ENCODE data around the gene FAM20A.
"Not testable (repeated sequence)": the region's sequence is repeated elsewhere in the genome, so short reads cannot be mapped to it uniquely, and the experiment has no call there.

Gene FAM20A

DNA sequence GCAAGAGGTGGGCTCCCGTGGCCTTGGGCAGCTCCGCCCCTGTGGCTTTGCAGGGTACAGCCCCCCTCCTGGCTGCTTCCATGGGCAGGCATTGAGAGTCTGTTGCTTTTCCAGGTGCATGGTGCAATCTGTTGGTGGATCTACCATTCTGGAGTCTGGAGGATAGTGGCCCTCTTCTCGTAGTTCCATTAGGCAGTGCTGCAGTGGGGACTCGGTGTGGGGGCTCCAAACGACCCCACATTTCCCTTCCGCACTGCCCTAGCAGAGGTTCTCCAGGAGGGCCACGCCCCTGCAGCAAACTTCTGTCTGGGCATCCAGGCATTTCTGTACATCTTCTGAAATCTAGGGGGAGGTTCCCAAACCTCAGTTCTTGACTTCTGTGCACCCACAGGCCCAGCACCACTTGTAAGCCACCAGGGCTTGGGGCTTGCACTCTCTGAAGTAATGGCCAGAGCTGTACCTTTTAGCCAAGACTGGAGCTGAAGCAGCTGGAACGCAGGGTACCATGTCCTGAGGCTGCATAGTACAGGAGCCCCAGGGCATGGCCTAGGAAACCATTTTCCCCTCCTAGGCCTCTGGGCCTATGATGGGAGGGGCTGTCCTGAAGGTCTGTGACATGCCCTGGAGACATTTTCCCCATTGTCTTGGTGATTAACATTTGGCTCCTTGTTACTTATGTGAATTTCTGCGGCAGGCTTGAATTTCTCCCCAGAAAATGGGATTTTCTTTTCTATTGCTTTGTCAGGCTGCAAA, 82.9 kb downstream of the FAM20A start:
- no peak for DNase-seq

DNA sequence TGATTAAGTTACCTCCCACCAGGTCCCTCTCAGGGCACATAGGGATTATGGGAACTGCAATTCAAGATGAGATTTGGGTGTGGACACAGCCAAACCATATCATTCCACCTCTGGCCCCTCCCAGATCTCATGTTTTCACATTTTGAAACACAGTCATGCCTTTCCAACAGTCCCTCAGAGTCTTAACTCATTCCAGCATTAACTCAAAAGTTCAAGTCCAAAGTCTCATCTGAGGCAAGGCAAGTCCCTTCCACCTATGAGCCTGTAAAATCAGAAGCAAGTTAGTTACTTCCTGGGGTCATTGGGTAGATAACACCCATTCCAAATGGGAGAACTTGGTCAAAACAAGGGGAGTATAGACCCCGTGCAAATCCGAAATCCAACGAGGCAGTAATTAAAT, 83.6 kb downstream of the FAM20A start:
- not testable (repeated sequence) for DNase-seq

DNA sequence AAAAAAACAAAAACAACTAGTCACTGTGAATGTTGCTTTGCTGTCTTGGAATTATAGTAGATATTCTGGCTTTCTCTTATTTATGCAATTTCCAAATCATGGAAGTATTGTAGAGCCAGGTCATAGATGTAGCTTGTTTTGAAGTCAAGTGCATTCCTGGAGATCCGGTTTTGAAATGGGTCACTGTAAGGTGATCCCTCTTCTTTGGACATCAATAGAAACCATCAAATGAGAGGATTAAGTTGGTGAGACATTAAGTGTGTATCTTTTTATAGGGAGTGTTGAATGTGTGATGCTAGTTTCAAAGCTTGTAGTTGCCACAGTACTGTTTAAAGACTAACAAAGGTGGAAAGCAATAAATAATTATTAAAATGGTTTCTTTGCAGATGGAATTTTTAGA, 84.4 kb downstream of the FAM20A start:
- no peak for DNase-seq

DNA sequence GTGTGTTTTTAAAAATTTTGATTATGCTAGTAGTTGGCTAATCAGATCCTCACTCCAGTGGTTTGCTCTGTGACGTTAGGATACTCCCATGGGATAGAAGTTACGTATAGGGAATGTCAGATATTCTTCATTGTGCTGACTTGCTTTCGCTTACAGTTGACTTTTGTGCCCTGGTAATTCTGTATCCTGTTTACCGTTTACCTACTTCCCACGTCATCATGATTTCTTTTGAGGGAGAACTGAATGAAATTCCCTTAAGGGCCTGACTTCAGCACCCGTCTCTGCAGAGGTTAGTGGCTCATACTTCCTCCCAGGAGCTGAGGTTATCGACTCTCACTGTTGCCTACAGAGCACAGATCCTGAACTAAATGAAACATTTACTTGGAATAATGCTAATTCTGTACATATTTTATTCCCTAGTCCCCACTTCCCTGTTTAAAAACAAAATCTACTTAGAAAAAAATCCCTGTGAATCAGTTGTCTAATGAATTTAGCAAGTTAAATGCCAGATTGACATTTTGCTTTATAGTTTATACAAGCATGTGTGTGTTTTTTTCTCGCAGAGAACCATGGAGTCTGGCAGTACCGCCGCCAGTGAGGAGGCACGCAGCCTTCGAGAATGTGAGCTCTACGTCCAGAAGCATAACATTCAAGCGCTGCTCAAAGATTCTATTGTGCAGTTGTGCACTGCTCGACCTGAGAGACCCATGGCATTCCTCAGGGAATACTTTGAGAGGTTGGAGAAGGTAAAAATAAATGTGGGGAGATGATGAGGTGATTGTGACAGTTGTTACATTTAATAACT, 86.1 kb downstream of the FAM20A start:
- DNase-seq: no peak

DNA sequence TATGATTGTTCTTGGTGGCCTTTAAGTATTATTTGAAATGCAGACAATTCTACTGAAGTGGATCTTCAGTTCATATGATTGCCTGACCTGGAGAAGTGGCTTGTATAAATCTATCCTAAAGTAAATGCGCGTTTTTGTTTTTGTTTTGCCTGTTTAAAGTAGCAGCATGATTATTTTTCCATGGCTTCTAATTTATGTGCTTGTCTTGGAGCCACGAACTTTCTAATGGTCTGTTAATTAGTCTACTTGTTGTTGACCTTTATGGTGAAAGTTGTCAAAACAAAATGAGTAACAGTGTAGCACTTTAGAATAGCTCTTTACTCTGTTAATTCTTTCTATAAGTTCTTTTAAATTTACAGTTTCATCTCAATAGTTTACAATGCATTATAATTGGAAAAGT, 87.2 kb downstream of the FAM20A start:
- DNase-seq: no peak

DNA sequence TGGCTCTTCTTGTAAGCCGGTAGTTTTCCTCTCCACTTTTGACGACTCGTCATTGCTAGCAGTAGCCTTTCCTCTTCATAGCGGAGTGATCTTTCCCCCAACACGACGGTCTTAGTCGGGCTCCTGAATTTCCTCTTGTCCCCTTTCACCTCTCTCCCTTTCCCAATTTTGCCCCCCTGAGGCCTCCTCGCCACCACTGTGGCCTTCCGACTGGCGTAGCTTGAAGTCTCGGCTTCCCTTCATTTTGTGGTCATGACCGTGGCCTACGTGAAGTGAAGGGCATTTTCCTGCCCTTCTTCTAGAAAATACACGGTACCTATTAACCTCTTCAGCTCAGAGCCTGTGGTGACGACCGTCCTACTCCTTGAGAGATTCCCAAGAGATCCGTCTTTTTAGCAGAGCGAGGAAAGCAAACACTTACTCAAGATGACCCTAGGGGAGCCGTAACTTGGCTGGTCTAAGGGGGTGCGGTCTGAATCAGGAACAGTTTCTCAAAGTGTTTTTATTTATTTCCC, 88.2 kb downstream of the FAM20A start:
- DNase-seq: no peak

DNA sequence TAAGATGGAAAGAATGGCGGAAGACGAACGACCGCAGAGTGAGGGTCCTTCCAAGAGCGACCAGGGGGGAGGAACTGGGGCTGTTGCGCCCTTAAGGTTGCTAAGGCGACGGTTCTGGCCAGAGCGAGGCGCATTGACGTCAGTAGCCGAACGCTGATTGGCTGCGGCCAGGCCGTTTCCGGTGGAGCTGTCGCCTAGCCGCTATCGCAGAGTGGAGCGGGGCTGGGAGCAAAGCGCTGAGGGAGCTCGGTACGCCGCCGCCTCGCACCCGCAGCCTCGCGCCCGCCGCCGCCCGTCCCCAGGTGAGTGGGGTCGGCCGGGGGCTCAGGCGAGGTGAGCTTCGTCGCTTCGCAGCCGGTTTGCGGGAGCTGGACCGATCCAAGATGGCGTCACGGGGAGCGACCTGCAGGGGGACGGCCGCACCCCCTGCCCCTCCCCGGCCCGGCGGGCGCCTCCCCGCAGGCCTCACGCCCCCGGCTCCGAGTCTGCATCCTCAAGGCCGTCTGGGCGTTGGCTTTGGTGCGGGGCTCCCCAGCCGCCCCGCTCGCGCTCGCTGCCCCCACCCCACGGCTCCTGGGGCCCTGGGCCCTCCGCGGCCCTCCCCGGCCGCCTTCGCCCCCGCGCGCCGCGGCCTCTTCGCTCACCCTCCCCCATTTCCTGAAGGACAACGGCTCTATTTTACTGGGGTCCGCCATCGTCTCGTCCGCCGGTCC, 88.8 kb downstream of the FAM20A start, which contains the start of gene PRKAR1A:
Gene PRKAR1A, plus strand, starts transcription at position 184 of the 713 bp plus-strand sequence. CDS start 2,970 bp downstream, outside the sequence.
- DNase-seq: peak; percentile 89

DNA sequence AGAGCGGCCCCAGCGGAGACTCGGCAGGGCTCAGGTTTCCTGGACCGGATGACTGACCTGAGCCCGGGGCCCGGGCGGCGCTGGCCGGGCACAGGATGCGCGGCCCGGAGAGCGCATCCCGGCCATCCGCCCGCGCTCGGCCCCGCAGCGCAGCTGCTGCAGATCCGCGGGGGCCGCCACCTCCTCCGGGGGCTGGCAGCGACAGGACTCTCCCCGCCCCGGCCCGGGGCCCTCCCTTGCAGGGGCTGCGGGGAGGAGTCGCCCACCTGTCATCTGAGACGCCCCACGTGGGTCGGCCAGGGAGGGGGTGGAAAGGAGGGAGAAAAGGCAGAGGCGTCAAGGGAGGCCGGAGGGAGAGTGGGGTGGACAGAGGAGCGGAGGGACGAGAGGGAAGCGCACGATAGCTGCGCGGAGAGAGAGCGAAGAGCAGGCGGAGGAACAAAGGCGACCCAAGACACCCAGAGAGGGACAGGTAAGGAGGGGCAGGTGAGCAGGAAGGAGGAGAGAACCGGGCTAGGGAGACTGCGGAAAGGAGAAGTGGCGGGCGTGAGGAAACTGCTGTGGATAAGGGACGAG, 89.4 kb downstream of the FAM20A start:
- peak; percentile 65 for DNase-seq

DNA sequence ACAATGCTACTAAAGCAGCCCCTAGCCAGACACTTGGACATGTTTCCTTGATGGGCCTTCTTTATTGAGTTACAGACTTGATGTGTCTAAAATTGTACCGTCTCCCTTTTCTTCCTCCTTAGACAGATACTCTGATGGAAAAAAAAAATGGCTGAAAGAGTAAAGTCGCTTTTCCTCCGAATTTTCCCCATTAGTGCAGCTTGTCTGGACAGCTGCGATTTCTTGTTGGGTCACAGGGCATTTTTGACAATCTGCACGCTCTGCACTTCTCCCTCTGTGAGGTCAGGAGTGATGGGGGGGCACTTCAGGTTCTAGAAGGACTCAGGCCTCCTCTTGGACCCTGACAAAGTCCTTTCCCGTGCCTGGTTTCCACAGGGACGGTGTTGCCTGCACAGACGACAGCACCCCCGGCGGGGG, 89.9 kb downstream of the FAM20A start:
- DNase-seq: peak; percentile 19

DNA sequence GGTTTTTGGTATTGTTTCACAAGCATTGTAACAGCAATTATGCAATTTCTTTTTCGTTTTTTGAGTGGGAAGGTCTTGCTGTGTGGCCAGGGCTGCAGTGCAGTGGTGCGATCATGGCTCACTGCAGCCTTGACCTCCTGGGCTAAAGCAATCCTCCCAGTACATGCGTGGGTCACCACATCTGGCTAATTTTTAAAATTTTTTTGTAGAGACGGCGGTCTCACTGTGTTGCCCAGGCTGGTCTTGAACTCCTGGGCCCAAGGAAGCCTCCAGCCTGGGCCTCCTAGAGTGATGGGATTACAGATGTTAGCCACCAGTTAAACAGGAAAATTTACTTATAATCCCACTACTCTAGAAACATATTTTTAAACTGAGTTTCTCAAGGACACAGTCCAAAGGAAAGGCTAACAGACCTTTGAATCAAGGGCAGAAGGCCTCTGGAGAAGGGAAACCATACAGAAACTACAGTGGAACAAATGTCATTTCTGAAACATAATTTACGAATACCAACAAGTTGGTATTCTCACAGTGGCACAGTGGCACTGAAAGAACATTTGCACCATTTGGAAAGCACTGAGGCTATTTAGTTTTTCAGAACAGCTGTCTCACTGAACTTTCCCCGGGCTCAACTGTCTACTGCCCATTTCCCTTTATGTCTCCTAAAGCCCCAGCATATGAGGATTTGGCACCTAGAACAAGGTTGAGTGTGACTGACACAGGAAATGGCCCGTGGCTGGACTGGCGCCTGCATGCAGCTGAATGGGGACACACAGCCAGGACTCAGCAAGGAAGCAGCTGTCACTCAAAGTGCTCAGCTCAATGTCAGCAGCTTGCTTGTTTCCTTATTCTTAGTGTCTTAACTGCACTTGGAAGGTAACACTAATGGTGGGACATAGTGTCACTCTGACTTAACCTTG, 91.8 kb downstream of the FAM20A start:
- DNase-seq: no peak

DNA sequence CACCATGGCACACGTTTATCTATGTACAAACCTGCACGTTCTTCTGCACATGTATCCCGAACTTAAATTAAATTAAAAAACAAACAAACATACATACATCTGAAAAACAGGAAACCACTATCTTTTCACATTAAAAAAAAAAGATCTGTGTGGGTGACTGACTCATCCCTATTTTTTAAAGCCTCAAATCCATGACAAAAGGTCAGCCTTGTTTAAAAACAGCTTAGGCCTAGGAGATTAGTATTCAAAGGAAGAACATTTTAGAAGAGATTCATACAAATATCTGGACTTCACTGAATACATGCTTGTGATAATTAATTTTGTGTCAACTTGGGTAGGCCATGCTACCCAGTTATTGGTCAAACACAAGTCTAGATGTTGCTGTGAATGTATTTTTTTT, 93.6 kb downstream of the FAM20A start:
- no peak for DNase-seq

DNA sequence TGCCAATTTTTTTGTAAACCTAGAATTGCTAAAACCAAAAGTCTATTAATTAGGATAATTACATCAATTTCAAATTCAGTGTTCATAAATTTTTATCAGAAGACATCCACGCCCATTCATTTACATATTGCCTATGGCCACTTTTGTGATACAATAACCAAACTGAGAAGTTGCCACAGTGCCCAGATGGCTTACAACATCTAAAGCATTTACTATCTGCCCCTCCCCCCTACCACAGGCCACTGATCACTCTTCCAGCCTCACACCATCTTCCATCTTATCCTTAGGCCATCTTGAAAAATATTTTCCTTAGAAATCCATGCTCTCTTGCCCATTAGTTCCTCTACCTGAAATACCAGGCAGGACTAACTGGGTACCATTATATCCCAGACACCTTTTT, 95.2 kb downstream of the FAM20A start:
- no peak for DNase-seq

DNA sequence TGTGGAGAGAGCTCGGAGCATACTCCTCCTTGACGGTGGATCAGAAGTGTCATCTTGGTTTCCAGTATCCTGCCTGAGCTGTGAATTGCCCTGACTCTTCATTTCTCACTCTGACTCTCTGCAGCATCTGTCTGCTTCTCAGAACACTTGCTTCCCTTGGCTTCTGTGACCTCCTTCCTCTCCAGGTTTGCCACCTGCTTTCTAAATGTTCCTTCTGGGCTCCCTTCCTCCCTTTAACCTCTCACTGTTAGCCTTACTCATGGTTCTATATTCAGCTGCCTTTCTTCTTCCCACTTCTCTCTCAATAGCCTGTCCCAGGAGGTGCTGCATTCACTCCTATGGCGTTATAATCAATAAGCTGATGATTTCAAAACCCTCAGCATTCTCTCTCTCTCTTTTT, 100.1 kb downstream of the FAM20A start:
- no peak for DNase-seq

DNA sequence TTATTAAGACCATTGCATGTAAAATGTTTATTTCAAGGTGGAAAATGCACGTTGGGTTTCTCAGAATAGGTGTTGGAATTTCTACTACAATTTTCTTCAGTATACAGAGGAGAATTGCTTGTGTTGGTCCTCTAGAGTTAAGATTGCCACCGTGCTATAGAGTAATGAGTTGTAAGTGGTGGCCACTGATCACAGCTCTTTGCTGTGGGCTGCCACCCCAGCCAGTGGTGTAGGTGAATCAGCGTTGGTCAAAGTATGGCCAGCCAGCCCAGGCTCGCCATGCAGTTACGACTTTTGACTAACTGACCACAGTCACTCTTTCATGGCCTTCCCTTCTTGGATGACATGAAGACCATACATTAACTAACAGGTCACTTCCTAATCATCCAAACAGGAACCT, 101.6 kb downstream of the FAM20A start:
- DNase-seq: no peak

DNA sequence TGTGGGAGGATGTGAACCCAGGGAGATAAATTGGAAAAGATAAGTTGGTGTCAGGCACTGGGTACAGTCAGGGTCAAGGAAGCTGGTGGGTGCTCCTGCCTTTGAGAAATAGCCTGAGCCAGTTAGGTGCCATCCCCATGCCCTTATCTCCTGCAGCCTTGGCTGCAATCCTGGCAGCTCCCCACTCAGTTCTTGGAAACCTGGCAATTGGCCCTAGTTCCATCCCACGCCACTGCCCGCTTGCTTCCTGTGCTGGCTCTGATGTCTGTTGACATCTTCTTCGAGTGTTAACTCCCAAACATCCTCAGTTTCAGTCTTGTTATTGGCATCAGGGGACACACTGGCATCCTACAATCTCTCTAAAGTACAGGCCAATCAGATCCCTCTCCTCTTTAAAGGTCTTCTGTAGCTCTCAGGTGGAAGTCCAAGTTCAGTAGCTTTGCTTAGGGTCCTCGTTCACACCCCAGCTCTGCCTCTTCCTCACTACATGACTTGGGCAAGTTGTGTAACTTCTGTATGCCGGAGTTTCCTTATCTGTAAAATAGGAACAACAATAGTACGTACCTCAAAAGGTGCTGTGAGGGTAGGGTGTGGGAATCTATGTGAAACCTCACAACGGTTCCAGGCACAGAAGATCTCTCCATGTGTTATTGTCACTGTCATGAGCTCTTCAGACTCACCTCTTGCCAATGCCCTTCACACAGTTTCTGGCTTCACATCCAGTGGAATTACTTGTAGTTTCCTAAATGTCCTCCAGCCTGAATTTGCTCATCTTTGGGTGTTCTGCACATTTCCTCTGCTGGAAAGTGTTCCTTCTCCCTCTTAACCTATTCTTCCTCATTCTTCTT, 102.5 kb downstream of the FAM20A start:
- DNase-seq: no peak

DNA sequence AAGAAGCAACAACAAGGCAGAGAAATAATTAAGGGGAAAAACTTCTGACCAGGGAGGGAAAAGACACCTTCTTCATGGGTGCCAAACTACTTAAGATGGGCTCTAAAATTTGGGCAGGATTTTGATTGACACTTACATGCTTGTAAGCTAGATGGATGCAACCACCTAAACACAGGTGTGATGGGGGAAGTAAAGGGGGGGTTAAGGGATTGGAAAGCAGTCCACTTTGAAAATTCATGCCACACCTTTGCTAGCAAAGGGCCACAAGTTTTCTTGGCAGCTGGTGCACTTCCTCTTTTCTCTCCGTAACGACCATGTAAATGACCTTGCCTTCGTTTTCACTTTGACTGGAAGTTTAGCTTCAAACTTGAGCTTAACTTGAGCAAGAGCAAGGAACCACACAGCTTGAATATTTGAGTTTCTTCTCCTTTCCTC, 103.3 kb downstream of the FAM20A start:
- no peak for DNase-seq

DNA sequence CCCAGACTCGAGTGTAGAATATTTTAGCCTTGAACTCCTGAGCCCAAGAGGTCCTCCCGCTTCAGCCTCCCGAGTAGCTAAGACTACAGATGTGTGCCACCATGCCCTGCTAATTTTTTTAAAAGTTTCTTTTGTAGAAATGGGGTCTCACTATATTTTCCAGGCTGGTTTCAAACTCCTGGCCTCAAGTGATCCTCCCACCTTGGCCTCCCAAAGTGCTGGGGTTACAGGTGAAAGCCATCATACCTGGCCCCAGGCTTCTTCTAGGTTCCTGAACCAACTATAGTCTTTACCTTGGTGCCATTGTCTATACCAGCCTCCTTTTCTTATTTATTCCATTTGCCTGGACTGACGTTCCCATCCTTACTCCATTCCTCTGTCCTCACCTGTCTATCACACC, 106.1 kb downstream of the FAM20A start:
- DNase-seq: no peak

DNA sequence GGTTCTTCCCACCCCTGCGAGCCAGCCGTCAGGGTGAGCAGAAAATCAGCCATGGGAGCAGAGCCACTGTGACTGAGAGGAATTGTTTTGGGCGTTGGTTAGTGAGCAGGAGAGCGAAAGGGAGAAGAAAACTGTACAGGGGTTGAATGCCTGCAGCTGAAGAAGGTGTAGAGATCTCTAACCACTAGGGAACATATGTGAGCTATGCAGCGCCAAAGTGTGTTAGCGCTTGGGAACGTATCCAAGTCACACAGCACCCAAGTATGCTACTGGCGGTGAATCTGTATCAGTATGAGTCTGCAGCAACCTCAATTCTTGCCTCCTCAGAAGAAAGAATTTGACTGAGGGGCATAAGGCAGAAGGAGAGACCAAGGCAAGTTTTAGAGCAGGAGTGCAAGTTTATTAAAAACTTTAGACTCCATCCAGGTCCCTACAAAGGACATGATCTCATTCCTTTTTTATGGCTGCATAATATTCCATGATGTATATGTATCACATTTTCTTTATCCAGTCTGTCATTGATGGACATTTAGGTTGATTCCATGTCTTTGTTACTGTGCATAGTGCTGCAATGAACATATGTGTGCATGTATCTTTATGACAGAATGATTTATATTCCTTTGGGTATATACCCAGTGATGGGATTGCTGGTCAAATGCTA, 108.6 kb downstream of the FAM20A start:
- DNase-seq: not testable (repeated sequence)

DNA sequence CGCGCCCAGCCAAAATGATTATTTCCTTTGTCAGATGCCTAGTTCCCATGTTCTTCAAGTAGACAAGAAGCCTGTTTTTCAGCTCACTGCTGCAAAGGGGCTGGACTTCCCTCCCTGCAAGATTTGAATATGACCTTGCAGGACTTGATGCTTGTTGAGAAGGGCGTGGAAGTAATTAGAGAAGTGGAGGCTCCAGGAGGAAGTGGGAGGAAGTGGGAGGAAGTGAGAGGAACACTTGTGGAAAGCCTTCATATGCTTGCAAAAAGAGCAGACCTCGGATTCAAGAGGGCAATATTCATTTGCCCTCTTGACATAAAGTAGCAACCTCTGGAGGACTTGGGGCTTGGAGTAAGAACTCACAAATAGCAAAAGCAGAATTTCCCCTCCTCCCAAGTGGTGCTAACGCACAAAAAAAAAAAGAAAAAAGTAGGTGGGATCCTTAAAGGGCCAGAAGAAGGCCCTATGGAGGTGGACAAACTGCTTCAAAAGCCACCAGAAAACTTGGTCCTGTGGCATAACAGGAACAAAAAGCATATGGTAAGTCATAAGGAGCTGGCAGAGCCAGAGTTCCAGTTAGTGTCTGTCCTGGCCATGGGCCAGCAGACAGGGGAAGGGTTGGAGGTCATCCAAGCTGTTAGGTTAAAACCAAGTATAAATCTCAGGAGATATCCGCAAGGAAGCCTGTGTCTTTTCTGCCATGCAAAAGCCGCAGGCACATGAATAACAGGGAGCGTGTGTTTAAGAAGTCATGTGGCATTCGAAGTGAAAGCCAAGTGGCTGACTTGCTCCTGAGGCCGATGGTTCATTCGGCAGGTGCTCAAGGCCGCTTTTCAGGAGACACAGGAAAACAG, 109.6 kb downstream of the FAM20A start:
- no peak for DNase-seq
